ENCODE data around the gene CEP89. TPM values are rescaled to one million over a fixed set of nuclear protein-coding genes. Genes with fewer than 3 reads are reported as not detected.

CEP89 gene
- total RNA-seq, 1 experiment from 2014 or later, result 14.5 TPM

DNA sequence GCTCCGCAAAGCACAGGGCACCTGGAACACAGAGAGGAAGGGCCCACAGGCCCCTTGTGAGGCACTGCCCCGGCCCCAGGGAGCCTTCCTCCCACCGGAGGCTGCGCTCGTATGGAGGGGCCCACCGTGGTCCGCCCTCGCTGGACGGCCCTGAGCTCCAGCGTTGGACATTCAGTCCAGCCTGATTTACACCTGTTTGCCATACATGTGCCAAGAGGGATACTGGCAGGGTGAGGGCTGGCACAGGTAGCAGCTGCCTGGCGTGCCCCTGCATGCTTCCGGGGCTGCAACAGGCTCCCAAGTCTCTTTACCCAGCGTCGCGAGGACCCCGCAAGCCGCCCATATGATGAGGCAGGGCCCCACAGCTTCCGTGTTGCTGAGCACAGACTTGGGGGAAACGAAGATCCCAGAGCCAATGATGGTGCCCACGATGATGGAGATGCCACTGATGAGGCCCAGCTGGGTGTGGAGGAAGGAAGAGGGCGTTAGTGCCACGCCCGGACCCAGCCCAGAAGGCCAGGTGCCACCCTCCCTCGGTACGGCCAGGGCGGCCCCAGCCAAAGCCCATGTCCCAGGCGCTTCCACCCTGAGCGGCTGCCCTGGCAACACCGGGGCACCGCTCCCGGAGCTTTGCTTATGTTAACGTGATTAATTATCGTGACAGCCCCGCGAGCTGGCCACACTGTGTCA, 107.3 kb downstream of the CEP89 start:
- H3K9me3 ChIP-seq, result no peaks in the 10 kb centered on the region
- no peaks in the 10 kb centered on the region for H3K27me3 Mint-ChIP-seq (ENCODE audit: insufficient read depth, unreplicated experiment)

GRCh38 chr19:32863841-32864240, 107.9 kb downstream of the CEP89 start:
- Mint-ChIP-seq H3K9me3 (ENCODE audit: unreplicated experiment) (no peaks in the 10 kb centered on the region), H3K4me3 (ENCODE audit: unreplicated experiment) (no peak overlapping the region), H3K4me1 (ENCODE audit: low read depth, unreplicated experiment) (no peaks in the 10 kb centered on the region), H3K27me3 (ENCODE audit: insufficient read depth, unreplicated experiment) (no peaks in the 10 kb centered on the region), H3K27ac (ENCODE audit: unreplicated experiment) (no peak overlapping the region), H3K36me3 (ENCODE audit: insufficient read depth, unreplicated experiment) (no peaks in the 10 kb centered on the region)
- intact Hi-C loops (cut with micrococcal nuclease; ENCODE audit: unreplicated experiment), result no loop called here
- H3K9me3 ChIP-seq, result no peaks in the 10 kb centered on the region
- no peak overlapping the region for H3K4me3 ChIP-seq (ENCODE audit: low read depth, low read length)
- CTCF ChIA-PET, result no interaction called here
- H3K4me1 ChIP-seq, result no peaks in the 10 kb centered on the region; the same call in 1 of the 2 replicates
- no peaks in the 10 kb centered on the region for H3K36me3 ChIP-seq (ENCODE audit: control insufficient read depth, insufficient read depth, low read length)
- no peaks in the 10 kb centered on the region for H3K27me3 ChIP-seq (replicated peaks; ENCODE audit: control insufficient read depth, insufficient read depth, low read length)
- TF ChIP-seq, protein P1, sequence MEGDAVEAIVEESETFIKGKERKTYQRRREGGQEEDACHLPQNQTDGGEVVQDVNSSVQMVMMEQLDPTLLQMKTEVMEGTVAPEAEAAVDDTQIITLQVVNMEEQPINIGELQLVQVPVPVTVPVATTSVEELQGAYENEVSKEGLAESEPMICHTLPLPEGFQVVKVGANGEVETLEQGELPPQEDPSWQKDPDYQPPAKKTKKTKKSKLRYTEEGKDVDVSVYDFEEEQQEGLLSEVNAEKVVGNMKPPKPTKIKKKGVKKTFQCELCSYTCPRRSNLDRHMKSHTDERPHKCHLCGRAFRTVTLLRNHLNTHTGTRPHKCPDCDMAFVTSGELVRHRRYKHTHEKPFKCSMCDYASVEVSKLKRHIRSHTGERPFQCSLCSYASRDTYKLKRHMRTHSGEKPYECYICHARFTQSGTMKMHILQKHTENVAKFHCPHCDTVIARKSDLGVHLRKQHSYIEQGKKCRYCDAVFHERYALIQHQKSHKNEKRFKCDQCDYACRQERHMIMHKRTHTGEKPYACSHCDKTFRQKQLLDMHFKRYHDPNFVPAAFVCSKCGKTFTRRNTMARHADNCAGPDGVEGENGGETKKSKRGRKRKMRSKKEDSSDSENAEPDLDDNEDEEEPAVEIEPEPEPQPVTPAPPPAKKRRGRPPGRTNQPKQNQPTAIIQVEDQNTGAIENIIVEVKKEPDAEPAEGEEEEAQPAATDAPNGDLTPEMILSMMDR (IDR thresholded peaks at IDR 0.05; ENCODE audit: insufficient read depth in 1 of 2, low read depth in 1 of 2, low read length in 1 of 2, severe bottlenecking in 1 of 2, unreplicated experiment in 1 of 2), result no peak
- DNase-seq, result no peak
- POLR2A ChIA-PET, result no interaction called here
- no TSS peak for BruUV-seq (replicated peaks)

More for the DNA sequence above, 107.3 kb downstream of the CEP89 start:
- CTCF ChIA-PET, result no interaction called here
- POLR2A ChIA-PET, result no interaction called here
- Histone ChIP-seq H3K4me1 (peaks cover 3% of the 10 kb centered on the region), H3K4me3 (ENCODE audit: low read depth, low read length) (no peak overlapping the region), H3K36me3 (ENCODE audit: control insufficient read depth, insufficient read depth, low read length) (no peaks in the 10 kb centered on the region), H3K27me3 (replicated peaks; ENCODE audit: control insufficient read depth, insufficient read depth, low read length) (no peaks in the 10 kb centered on the region)
- H3K36me3 Mint-ChIP-seq (ENCODE audit: insufficient read depth, unreplicated experiment), result no peaks in the 10 kb centered on the region
- intact Hi-C loops (cut with micrococcal nuclease; ENCODE audit: unreplicated experiment), result no loop called here
- H3K9me3 Mint-ChIP-seq (ENCODE audit: unreplicated experiment), result no peaks in the 10 kb centered on the region
- TF ChIP-seq, protein P1 (IDR thresholded peaks at IDR 0.05; ENCODE audit: insufficient read depth in 1 of 2, low read depth in 1 of 2, low read length in 1 of 2, severe bottlenecking in 1 of 2, unreplicated experiment in 1 of 2), result no peak
- H3K4me1 Mint-ChIP-seq (ENCODE audit: low read depth, unreplicated experiment), result peaks cover 3% of the 10 kb centered on the region
- no peak overlapping the region for H3K4me3 Mint-ChIP-seq (ENCODE audit: unreplicated experiment)
- no TSS peak for BruUV-seq (replicated peaks)
- H3K27ac Mint-ChIP-seq (ENCODE audit: unreplicated experiment), result no peak overlapping the region
- no peak for DNase-seq

- BruUV-seq (replicated peaks), result no TSS peak
- ChIA-PET CTCF (no interaction called here), POLR2A (no interaction called here)
- no peak for DNase-seq
- H3K9me3 ChIP-seq, result no peaks in the 10 kb centered on the region
- H3K4me3 ChIP-seq (ENCODE audit: low read depth, low read length), result no peak overlapping the region
- no peak overlapping the region for H3K4me3 Mint-ChIP-seq (ENCODE audit: unreplicated experiment)
- TF ChIP-seq, protein P1 (IDR thresholded peaks at IDR 0.05; ENCODE audit: insufficient read depth in 1 of 2, low read depth in 1 of 2, low read length in 1 of 2, severe bottlenecking in 1 of 2, unreplicated experiment in 1 of 2), result no peak
- H3K36me3 ChIP-seq (ENCODE audit: control insufficient read depth, insufficient read depth, low read length), result no peaks in the 10 kb centered on the region
- H3K4me1 ChIP-seq, result no peaks in the 10 kb centered on the region
- H3K27me3 Mint-ChIP-seq (ENCODE audit: insufficient read depth, unreplicated experiment), result no peaks in the 10 kb centered on the region
- intact Hi-C loops (cut with micrococcal nuclease; ENCODE audit: unreplicated experiment), result no loop called here
- H3K4me1 Mint-ChIP-seq (ENCODE audit: low read depth, unreplicated experiment), result no peaks in the 10 kb centered on the region
- H3K27ac Mint-ChIP-seq (ENCODE audit: unreplicated experiment), result no peak overlapping the region
- H3K36me3 Mint-ChIP-seq (ENCODE audit: insufficient read depth, unreplicated experiment), result no peaks in the 10 kb centered on the region
- H3K27me3 ChIP-seq (replicated peaks; ENCODE audit: control insufficient read depth, insufficient read depth, low read length), result no peaks in the 10 kb centered on the region
- H3K9me3 Mint-ChIP-seq (ENCODE audit: unreplicated experiment), result no peaks in the 10 kb centered on the region
Measured at GRCh38 chr19:32863301-32863700, 108.5 kb downstream of the CEP89 start.

Measured in Caco-2 (cell line).